ENCODE measurements around the gene GABBR2. TPM values are rescaled to one million over a fixed set of nuclear protein-coding genes. Genes with fewer than 3 reads are reported as not detected.

GABBR2 gene
- total RNA-seq, 1 donor from 2014 or later = not detected

Other genes starting within 250 kb of the GABBR2 start
- 10.9 and 11.2 TPM in 2 replicates for gene ANKS6, start 87.6 kb upstream of the GABBR2 start, total RNA-seq
- gene GALNT12, start 98.7 kb upstream of the GABBR2 start, total RNA-seq = 2.3 and 2.8 TPM in 2 replicates
- not detected in 2 replicates for gene COL15A1, start 235.0 kb upstream of the GABBR2 start, total RNA-seq

Data from activated T-helper 2 cell treated with anti-CD3 and anti-CD28 coated beads, Interferon-gamma antibody, Interleukin-2, Interleukin-4, amounts not matched to agents 10 μg/mL and 5 μg/mL and 100 μg/mL, durations not matched to agents 14 hours and 24 hours and 36 hours (primary cell).